CD4-positive, alpha-beta T cell treated with Interferon gamma for 1 hour (primary cell): ENCODE results near the gene FLT3.
A peak's percentile ranks its signal among the peaks of the same experiment; 100 is the strongest.
"Not testable (repeated sequence)": the region's sequence is repeated elsewhere in the genome, so short reads cannot be mapped to it uniquely, and the experiment has no call there.

Source experiments
- DNase-seq: peaks from one replicate; pipeline ENCODE4 v3.0.0-alpha.2; 2020

Gene FLT3

GRCh38 chr13:28099396-28100149 lies 803 bp downstream of the FLT3 start:
- no peak for DNase-seq

GRCh38 chr13:28097503-28097902 lies 2.9 kb downstream of the FLT3 start:
- DNase-seq = no peak

GRCh38 chr13:28094306-28094705 lies 6.1 kb downstream of the FLT3 start:
- no peak for DNase-seq

GRCh38 chr13:28093881-28094280 lies 6.5 kb downstream of the FLT3 start:
- DNase-seq = no peak

GRCh38 chr13:28092431-28092830 lies 7.9 kb downstream of the FLT3 start:
- no peak for DNase-seq

GRCh38 chr13:28089065-28089464 lies 11.3 kb downstream of the FLT3 start:
- DNase-seq = no peak

- DNase-seq = not testable (repeated sequence)
Observed at GRCh38 chr13:28077820-28078219, 22.6 kb downstream of the FLT3 start.

GRCh38 chr13:28077231-28077630 lies 23.1 kb downstream of the FLT3 start:
- no peak for DNase-seq

- no peak for DNase-seq
Observed at GRCh38 chr13:28071424-28071823, 29.0 kb downstream of the FLT3 start.

GRCh38 chr13:28067491-28067890 lies 32.9 kb downstream of the FLT3 start:
- no peak for DNase-seq

- DNase-seq = peak; percentile 24
Observed at GRCh38 chr13:28058866-28059613, 41.3 kb downstream of the FLT3 start.

- no peak for DNase-seq
Observed at GRCh38 chr13:28056970-28057712, 43.2 kb downstream of the FLT3 start.

GRCh38 chr13:28056426-28056825 lies 44.0 kb downstream of the FLT3 start:
- no peak for DNase-seq

GRCh38 chr13:28055357-28055756 lies 45.0 kb downstream of the FLT3 start:
- no peak for DNase-seq

GRCh38 chr13:28052945-28053344 lies 47.4 kb downstream of the FLT3 start:
- no peak for DNase-seq

- no peak for DNase-seq
Observed at GRCh38 chr13:28049880-28050875, 50.2 kb downstream of the FLT3 start.

- no peak for DNase-seq
Observed at GRCh38 chr13:28049215-28049614, 51.2 kb downstream of the FLT3 start.

- DNase-seq = no peak
Observed at GRCh38 chr13:28048768-28049167, 51.6 kb downstream of the FLT3 start.

GRCh38 chr13:28047757-28048388 lies 52.5 kb downstream of the FLT3 start:
- peak; percentile 15 for DNase-seq

- no peak for DNase-seq
Observed at GRCh38 chr13:28046981-28047380, 53.4 kb downstream of the FLT3 start.

- DNase-seq = no peak
Observed at GRCh38 chr13:28045861-28046260, 54.5 kb downstream of the FLT3 start.

GRCh38 chr13:28044608-28045007 lies 55.8 kb downstream of the FLT3 start:
- DNase-seq = no peak
